ENCODE data around the gene GNL3.
A peak's percentile ranks its signal among the peaks of the same experiment; 100 is the strongest.

Gene GNL3

DNA sequence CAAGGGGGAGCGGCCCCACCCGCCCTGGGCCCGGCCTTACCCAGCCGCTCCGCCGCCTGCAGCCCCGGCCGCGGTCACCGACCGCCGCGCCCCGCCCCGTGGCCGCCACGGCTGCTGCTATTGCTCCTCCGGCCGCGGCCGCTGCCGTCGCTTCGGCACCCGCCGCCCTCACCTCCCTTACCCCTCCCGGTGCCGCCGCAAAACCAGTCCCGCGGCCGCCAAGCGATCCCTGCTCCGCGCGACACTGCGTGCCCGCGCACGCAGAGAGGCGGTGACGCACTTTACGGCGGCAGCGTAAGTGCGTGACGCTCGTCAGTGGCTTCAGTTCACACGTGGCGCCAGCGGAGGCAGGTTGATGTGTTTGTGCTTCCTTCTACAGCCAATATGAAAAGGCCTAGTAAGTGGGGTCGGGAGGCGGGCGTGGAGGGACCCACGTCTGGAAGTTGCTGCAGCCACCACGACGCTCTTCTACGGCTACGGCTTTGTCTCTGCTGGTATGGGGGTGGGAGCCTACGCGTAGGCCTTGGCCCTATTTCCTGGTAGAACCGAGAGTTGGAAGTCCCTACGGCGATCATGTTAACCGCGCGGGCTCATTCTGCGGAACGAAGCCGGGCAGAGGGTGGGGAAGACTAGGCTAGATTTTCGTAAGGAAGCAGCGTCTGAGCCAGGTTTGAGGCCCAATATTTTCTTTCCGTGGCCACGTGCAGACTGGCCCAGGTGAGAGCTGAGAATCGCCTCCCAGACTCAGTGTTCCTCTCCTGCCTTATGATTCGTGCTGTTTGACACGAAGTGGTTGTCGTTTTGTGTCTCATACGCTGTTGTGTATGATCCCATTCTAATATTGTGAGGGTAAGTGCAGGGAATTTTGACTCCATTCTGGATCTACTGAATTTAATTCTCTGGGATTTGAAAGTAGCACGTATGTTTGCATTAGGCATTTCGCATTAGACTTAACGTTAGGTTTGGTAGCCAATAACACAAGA, at the start of gene GNL3, which contains the start of gene PBRM1:
Gene GNL3 (plus strand): TSS at position 324 of the 983 bp plus-strand sequence. CDS start 61 bp downstream, at position 385.
Gene PBRM1 (minus strand): TSS at position 205 of the 983 bp plus-strand sequence.
- DNase-seq = peak; percentile 91
- TF ChIP-seq, protein P1, sequence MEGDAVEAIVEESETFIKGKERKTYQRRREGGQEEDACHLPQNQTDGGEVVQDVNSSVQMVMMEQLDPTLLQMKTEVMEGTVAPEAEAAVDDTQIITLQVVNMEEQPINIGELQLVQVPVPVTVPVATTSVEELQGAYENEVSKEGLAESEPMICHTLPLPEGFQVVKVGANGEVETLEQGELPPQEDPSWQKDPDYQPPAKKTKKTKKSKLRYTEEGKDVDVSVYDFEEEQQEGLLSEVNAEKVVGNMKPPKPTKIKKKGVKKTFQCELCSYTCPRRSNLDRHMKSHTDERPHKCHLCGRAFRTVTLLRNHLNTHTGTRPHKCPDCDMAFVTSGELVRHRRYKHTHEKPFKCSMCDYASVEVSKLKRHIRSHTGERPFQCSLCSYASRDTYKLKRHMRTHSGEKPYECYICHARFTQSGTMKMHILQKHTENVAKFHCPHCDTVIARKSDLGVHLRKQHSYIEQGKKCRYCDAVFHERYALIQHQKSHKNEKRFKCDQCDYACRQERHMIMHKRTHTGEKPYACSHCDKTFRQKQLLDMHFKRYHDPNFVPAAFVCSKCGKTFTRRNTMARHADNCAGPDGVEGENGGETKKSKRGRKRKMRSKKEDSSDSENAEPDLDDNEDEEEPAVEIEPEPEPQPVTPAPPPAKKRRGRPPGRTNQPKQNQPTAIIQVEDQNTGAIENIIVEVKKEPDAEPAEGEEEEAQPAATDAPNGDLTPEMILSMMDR (IDR thresholded peaks at IDR 0.05; ENCODE audit: low read depth, low read length, missing control alignments) = no peak
- Histone ChIP-seq H3K36me3 (replicated peaks) (peaks cover 40% of the 10 kb centered on the region), H3K4me3 (ENCODE audit: low read depth, low read length) (peak within 1 kb of the TSS; percentile 89), H3K27ac (peak within 1 kb of the TSS; percentile 95), H3K27me3 (replicated peaks) (no peaks in the 10 kb centered on the region)
- in situ Hi-C loops (cut with HindIII; ENCODE audit: low pct_ligation_motif_present, low sequenced_read_pairs) = no loop called here

- H3K36me3 ChIP-seq (replicated peaks) = peaks cover 39% of the 10 kb centered on the region
- no peaks in the 10 kb centered on the region for H3K27me3 ChIP-seq (replicated peaks)
- in situ Hi-C loops (cut with HindIII; ENCODE audit: low pct_ligation_motif_present, low sequenced_read_pairs) = no loop called here
- no peak overlapping the region for H3K27ac ChIP-seq
- H3K4me3 ChIP-seq (ENCODE audit: low read depth, low read length) = no peak overlapping the region
- DNase-seq = no peak
- TF ChIP-seq, protein P1 (IDR thresholded peaks at IDR 0.05; ENCODE audit: low read depth, low read length, missing control alignments) = no peak
Observed at GRCh38 chr3:52636673-52637072, 49.2 kb upstream of the GNL3 start.

DNA sequence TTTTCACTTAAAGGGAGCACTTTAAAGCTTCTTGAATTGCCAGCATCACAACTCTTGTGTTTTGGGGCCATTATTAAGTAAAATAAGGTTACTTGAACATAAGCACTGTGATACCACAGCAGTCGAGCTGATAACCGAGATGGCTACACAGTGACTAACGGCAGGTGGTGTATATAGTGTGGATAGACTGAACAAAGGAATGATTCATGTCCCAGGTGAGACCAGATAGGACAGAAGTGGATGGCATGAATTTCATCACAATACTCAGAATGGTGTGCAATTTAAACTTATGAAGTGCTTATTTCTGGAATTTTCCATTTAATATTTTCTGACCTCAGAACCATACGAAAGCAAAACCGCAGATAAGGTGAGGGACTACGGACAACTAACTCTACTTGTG, 40.3 kb upstream of the GNL3 start:
- H3K36me3 ChIP-seq (replicated peaks) = peaks cover 47% of the 10 kb centered on the region
- DNase-seq = no peak

DNA sequence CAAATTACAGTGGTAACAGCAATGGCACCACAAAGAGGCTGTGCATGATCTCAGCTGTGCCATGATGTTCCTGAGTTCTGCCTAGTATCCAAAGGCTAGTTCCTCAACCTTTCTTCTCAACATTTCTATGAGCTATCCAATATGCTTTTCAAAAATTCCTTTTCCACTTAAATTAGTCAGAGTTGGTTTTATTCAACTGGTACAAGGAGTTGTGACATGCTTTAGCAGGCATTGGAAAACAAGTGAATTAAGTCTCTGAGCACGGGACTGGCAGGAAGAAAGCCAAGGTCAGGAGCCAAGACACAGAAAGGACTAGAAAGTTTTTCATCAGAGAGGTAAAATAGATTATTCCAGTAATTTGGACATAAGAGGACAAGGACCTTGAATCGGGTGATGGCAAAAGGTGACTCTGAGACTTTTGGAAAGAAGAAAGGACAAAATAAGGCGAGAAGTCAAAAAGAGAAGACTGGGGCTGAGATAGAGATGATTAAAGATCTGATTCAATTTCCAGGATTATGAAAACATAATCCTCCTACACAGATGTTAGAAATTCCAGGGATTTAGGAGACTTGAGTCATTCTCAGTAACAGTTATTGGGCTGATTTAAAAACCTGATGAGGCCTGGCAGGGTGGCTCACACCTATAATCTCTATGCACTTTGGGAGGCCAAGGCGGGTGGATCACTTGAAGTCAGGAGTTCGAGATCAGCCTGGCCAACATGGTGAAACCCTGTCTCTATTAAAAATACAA, 36.2 kb upstream of the GNL3 start:
- Histone ChIP-seq H3K4me3 (ENCODE audit: low read depth, low read length) (no peak overlapping the region), H3K27me3 (replicated peaks) (no peaks in the 10 kb centered on the region), H3K27ac (peak overlapping the region; percentile 24), H3K36me3 (replicated peaks) (peaks cover 49% of the 10 kb centered on the region)
- TF ChIP-seq, protein P1 (IDR thresholded peaks at IDR 0.05; ENCODE audit: low read depth, low read length, missing control alignments) = no peak
- DNase-seq = no peak
- in situ Hi-C loops (cut with HindIII; ENCODE audit: low pct_ligation_motif_present, low sequenced_read_pairs) = no loop called here

More for the DNA sequence above, 40.3 kb upstream of the GNL3 start:
- in situ Hi-C loops (cut with HindIII; ENCODE audit: low pct_ligation_motif_present, low sequenced_read_pairs) = no loop called here
- no peaks in the 10 kb centered on the region for H3K27me3 ChIP-seq (replicated peaks)
- H3K27ac ChIP-seq = no peak overlapping the region
- TF ChIP-seq, protein P1 (IDR thresholded peaks at IDR 0.05; ENCODE audit: low read depth, low read length, missing control alignments) = no peak
- no peak overlapping the region for H3K4me3 ChIP-seq (ENCODE audit: low read depth, low read length)

DNA sequence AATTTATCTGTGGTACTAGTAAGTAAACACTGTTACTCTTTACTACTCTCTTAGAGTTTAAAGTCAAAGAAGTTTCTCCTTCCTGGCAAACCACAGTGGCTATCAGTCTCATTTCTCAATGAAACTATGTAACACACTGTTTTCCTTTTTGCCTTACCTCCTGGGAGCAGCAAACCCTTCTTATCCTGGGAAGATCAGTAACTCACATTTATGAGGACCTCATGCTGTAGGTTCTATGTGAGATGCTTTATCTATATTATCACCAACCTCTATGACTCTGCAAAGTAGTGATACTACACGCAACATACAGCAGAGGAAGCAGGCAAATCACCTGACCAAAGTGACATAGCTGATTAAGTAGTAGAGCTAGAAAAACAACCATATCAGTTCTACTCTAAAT, 35.4 kb upstream of the GNL3 start:
- in situ Hi-C loops (cut with HindIII; ENCODE audit: low pct_ligation_motif_present, low sequenced_read_pairs) = no loop called here
- DNase-seq = peak; percentile 3
- Histone ChIP-seq H3K36me3 (replicated peaks) (peaks cover 49% of the 10 kb centered on the region), H3K4me3 (ENCODE audit: low read depth, low read length) (no peak overlapping the region), H3K27ac (peak overlapping the region; percentile 30), H3K27me3 (replicated peaks) (no peaks in the 10 kb centered on the region)
- TF ChIP-seq, protein P1 (IDR thresholded peaks at IDR 0.05; ENCODE audit: low read depth, low read length, missing control alignments) = no peak
